HepG2 (cell line): ENCODE results near the gene PPP1R9B. TPM values are rescaled to one million over a fixed set of nuclear protein-coding genes. Genes with fewer than 3 reads are reported as not detected.

ENCODE experiments used
- FLYWCH1 ChIP-seq: sonication (generic); formaldehyde crosslinking; IDR thresholded peaks from 2 replicates; pipeline ENCODE4 v1.8.1; 2023; ENCODE audit warnings: mild to moderate bottlenecking, missing genetic modification reagents
- SOX6 ChIP-seq, 2 experiments: fragments of 450-650 bp in 1 of 2; sonication (generic) in 1 of 2; formaldehyde crosslinking in 1 of 2; IDR thresholded peaks; 2 replicates each; pipeline versions ENCODE4 v1.4.0 to v1.6.1; 2017 to 2020; ENCODE audit warnings: antibody characterized with exemption in 1 of 2, mild to moderate bottlenecking in 1 of 2, missing genetic modification reagents in 1 of 2
- ZIK1 ChIP-seq: sonication (generic); formaldehyde crosslinking; IDR thresholded peaks from 2 replicates; pipeline ENCODE4 v1.5.0; 2020; ENCODE audit warnings: mild to moderate bottlenecking, low read depth, missing genetic modification reagents, borderline replicate concordance
- ZMYM3 ChIP-seq: sonication (generic); formaldehyde crosslinking; IDR thresholded peaks from 2 replicates; pipeline ENCODE4 v1.5.1; 2020; ENCODE audit warnings: mild to moderate bottlenecking, missing genetic modification reagents
- ZNF790 ChIP-seq: sonication (generic); formaldehyde crosslinking; IDR thresholded peaks from 2 replicates; pipeline ENCODE4 v1.8.0; 2022; ENCODE audit warnings: missing genetic modification reagents, mild to moderate bottlenecking, borderline replicate concordance
- polyA plus RNA-seq, 8 experiments: library from polyadenylated mRNA; depleted of rRNA in 3 of 8; stranded (reverse) in 7 of 8; unstranded in 1 of 8; fragments of >200 nt; fragmentation: Illumina TruSeq in 4 of 8; extraction: Trizol in 4 of 8; gene quantifications; 2 replicates each; pipeline versions ENCODE4 v1.2.1 to v1.2.3, GENCODE V29; 2011 to 2016; ENCODE audit warnings: low read depth in 4 of 8, missing spikeins in 1 of 8, mixed read lengths in 1 of 8; ENCODE audit not compliant: insufficient read depth in 1 of 8
- total RNA-seq, 5 experiments: library from RNA; depleted of rRNA; stranded (reverse); fragments of >200 nt; fragmentation: Illumina TruSeq; extraction: Trizol; gene quantifications; 2 replicates each; pipeline ENCODE4 v1.2.3, GENCODE V29; 2016; ENCODE audit warnings: low read depth in 1 of 5
- TF ChIP-seq, protein P1 (sequence below): IDR thresholded peaks from 2 replicates; pipeline ENCODE4 v1.6.1; 2016; ENCODE audit warnings: missing genetic modification reagents, missing compliant biosample characterization
- TF ChIP-seq, protein P2 (sequence below), 2 experiments: sonication (generic) in 1 of 2; formaldehyde crosslinking in 1 of 2; IDR thresholded peaks; 2 replicates each; pipeline versions ENCODE4 v1.6.1 to v1.9.0; 2014 to 2022; ENCODE audit warnings: antibody characterized with exemption in 1 of 2, borderline replicate concordance in 1 of 2, inconsistent platforms in 1 of 2, low read depth in 1 of 2, missing genetic modification reagents in 1 of 2
- TF ChIP-seq, protein P3 (sequence below): sonication (generic); formaldehyde crosslinking; conservative IDR thresholded peaks from 2 replicates; pipeline ENCODE4 v1.8.1; 2023; ENCODE audit warnings: missing genetic modification reagents
- TF ChIP-seq, protein P4 (sequence below), 2 experiments: fragments of 450-650 bp in 1 of 2; sonication (generic) in 1 of 2; formaldehyde crosslinking; IDR thresholded peaks; 2 replicates each; pipeline versions ENCODE4 v1.5.0 to v1.8.0; 2020 to 2022; ENCODE audit warnings: mild to moderate bottlenecking in 1 of 2, missing genetic modification reagents in 1 of 2
- TF ChIP-seq, protein P5 (sequence below): sonication (generic); formaldehyde crosslinking; IDR thresholded peaks from 2 replicates; pipeline ENCODE4 v1.9.0; 2021; ENCODE audit warnings: missing genetic modification reagents, borderline replicate concordance

Gene PPP1R9B
- total and polyA plus RNA-seq, 2 of the 13 experiments (the other 11 are each of a cell fraction or from before 2014, with no cell fraction given): 9.4 to 15.8 TPM

DNA sequence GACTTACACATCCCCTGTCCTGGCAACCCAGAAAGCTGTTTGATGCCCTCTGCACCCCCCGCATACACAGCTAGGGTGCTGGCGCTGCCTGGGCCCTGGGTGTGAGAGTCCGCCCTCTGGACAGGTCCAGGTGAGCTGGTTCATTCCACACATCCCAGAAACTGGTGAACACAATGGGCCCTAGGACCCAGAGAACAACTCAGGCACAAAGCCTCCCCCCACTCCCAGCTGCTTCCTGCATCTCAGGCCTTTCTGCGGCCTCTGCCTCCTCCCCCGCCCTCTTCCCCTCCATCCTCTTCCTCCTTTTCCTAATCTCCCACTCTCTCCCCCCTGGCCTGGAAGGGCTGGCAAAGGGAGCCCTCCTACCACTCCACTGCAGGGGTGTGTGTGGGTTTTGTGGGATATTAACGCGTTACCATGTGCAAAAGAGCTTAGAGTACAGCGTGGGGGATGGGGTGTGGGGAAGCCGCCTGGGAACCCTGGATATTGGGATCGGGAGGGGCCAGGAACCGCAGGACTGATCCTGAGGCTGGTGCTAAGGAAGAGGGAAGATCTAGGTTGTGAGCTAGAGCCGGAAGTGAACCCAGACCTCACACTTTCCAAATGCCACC is 1.6 kb upstream of the PPP1R9B start (continued):
- TF ChIP-seq ZMYM3 (CRISPR knock-in tag) (peak; percentile 99), SOX6 (IDR thresholded peaks at IDR 0.05) (no peak), SOX6 (CRISPR knock-in tag; IDR thresholded peaks at IDR 0.05) (peak; percentile 65), FLYWCH1 (CRISPR knock-in tag) (no peak), ZIK1 (CRISPR knock-in tag) (no peak), ZNF790 (CRISPR knock-in tag) (no peak)
- TF ChIP-seq, protein P1, sequence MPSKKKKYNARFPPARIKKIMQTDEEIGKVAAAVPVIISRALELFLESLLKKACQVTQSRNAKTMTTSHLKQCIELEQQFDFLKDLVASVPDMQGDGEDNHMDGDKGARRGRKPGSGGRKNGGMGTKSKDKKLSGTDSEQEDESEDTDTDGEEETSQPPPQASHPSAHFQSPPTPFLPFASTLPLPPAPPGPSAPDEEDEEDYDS: no peak
- TF ChIP-seq, protein P2, sequence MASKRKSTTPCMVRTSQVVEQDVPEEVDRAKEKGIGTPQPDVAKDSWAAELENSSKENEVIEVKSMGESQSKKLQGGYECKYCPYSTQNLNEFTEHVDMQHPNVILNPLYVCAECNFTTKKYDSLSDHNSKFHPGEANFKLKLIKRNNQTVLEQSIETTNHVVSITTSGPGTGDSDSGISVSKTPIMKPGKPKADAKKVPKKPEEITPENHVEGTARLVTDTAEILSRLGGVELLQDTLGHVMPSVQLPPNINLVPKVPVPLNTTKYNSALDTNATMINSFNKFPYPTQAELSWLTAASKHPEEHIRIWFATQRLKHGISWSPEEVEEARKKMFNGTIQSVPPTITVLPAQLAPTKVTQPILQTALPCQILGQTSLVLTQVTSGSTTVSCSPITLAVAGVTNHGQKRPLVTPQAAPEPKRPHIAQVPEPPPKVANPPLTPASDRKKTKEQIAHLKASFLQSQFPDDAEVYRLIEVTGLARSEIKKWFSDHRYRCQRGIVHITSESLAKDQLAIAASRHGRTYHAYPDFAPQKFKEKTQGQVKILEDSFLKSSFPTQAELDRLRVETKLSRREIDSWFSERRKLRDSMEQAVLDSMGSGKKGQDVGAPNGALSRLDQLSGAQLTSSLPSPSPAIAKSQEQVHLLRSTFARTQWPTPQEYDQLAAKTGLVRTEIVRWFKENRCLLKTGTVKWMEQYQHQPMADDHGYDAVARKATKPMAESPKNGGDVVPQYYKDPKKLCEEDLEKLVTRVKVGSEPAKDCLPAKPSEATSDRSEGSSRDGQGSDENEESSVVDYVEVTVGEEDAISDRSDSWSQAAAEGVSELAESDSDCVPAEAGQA (IDR thresholded peaks at IDR 0.05; ENCODE audit: low read depth): no peak
- TF ChIP-seq, protein P2 (CRISPR knock-in tag; IDR thresholded peaks at IDR 0.05; ENCODE audit: borderline replicate concordance): no peak
- TF ChIP-seq, protein P3, sequence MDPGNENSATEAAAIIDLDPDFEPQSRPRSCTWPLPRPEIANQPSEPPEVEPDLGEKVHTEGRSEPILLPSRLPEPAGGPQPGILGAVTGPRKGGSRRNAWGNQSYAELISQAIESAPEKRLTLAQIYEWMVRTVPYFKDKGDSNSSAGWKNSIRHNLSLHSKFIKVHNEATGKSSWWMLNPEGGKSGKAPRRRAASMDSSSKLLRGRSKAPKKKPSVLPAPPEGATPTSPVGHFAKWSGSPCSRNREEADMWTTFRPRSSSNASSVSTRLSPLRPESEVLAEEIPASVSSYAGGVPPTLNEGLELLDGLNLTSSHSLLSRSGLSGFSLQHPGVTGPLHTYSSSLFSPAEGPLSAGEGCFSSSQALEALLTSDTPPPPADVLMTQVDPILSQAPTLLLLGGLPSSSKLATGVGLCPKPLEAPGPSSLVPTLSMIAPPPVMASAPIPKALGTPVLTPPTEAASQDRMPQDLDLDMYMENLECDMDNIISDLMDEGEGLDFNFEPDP (CRISPR knock-in tag): 0 out of 2 replicates have a peak, but pooled peaks have one; percentile 51
- TF ChIP-seq, protein P4, sequence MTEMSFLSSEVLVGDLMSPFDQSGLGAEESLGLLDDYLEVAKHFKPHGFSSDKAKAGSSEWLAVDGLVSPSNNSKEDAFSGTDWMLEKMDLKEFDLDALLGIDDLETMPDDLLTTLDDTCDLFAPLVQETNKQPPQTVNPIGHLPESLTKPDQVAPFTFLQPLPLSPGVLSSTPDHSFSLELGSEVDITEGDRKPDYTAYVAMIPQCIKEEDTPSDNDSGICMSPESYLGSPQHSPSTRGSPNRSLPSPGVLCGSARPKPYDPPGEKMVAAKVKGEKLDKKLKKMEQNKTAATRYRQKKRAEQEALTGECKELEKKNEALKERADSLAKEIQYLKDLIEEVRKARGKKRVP (CRISPR knock-in tag; IDR thresholded peaks at IDR 0.05): no peak
- TF ChIP-seq, protein P5, sequence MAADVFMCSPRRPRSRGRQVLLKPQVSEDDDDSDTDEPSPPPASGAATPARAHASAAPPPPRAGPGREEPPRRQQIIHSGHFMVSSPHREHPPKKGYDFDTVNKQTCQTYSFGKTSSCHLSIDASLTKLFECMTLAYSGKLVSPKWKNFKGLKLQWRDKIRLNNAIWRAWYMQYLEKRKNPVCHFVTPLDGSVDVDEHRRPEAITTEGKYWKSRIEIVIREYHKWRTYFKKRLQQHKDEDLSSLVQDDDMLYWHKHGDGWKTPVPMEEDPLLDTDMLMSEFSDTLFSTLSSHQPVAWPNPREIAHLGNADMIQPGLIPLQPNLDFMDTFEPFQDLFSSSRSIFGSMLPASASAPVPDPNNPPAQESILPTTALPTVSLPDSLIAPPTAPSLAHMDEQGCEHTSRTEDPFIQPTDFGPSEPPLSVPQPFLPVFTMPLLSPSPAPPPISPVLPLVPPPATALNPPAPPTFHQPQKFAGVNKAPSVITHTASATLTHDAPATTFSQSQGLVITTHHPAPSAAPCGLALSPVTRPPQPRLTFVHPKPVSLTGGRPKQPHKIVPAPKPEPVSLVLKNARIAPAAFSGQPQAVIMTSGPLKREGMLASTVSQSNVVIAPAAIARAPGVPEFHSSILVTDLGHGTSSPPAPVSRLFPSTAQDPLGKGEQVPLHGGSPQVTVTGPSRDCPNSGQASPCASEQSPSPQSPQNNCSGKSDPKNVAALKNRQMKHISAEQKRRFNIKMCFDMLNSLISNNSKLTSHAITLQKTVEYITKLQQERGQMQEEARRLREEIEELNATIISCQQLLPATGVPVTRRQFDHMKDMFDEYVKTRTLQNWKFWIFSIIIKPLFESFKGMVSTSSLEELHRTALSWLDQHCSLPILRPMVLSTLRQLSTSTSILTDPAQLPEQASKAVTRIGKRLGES (CRISPR knock-in tag): no peak
